GM10847 (cell line): Measurements from ENCODE around the gene PKIB.

Experiments
- POLR2A ChIP-seq: IDR thresholded peaks from 2 replicates; pipeline ENCODE4 v1.6.1; 2011; ENCODE audit not compliant: insufficient read length; ENCODE audit errors: extremely low read depth

The PKIB gene

DNA sequence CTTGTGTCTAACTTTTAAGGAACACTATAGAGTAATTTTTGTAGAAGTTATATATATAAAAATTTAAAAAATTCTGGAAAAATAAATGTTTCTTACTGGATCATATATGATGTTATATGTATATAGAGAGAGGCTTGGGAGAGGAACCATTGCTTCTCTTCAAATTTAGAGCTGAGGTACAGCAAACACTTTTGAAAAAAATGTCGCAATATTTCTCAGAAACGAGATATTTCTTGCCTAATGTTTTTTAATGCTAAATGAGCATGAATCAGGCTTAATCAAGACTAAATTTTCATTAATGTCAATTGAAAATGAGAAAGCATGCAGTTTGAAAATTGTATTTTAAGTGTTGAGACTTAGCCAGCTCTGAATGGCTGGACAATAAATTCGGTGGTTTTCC, 2.6 kb downstream of the PKIB start:
- no peak for TF ChIP-seq POLR2A

DNA sequence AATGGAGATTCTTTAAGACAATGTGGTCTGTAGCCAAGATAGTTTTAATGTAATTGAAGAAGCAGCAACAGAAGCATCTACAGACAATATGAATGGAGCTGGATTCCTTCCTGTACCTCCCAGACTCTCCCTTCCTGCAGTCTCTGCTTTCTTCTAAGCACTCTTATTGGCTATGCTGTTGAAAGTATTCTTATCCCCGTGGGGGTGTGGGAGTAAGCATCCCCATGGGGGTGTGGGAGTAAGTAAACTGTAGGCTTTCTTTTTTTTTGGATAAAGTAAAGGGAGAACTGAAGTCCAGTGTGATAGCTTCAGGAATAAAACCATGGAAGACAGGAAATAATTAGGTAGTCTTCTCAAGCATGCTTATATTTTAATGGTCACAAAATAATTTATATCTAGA, 4.1 kb downstream of the PKIB start:
- no peak for TF ChIP-seq POLR2A

DNA sequence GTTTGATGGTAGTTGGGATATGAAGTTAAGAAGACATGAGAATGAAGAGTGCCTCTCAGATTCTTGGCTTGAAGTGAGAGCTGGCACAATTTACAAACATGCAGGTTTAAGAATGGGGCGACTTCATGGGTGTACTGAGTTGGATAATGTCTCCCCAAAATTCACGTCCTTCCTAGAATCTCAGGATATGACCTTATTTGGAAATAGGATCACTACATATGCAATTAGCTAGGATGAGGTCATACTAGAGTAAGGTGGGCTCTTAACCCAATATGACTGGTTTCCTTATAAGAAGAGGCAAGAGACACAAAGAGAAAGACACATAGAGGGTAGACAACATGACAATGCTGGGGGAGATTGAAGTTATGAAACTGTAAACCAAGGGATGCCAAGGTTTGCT, 5.2 kb downstream of the PKIB start:
- TF ChIP-seq POLR2A = no peak

DNA sequence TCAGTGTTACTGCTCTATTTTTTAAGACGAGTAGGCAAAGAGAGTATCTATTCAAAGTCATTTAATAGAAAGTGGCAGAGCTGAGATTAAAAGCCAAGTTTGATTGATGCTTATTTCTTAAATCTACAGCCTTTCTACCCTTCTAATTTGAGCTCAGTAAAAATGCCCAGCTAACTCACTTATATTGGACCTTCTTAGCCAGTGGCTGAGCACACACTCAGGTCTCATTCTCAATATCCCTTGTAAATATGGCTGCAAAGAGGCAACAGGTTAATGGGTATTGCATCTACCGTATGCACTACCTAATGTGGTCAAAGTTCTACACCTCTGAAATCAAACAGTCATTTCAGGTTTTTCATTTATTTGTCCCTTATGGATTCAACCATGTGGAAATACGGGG, 6.7 kb downstream of the PKIB start:
- no peak for TF ChIP-seq POLR2A

DNA sequence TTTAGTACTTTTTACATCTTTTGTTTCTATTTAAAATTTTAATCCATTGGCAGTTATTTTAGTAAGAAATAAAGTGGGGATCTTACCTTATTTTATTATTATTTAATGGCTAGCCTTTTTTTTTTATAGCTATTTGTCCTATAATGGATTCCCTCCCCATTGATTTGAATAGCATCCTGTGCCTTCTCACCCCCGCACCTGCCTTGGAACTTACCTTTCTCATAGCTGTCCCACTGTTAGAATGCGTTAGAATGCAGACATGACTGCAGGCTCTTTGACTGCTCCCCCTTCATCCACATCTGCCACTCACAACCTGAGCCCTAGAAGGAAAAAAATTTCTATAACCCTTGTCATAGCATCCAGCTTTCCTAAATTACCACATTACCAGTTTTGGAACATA, 9.1 kb downstream of the PKIB start:
- no peak for TF ChIP-seq POLR2A

DNA sequence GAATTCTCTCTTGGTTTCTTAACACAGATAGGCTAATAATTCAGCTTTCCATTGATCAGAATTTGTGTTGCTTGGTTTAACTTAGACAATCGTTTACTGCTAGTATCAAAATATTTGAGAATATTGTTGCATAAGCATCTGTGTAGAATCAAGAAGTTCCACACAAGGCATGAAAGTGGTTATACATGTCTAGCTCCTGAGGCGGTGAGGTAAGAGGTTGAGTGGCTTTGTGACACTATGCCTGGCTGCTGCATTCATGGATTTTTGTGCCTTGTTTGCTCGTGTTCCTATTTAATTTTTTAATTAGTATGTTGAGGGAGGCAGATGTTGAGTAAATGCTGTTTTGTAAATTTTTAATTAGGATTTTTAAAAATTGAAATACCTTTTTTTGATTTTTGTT, 10.2 kb downstream of the PKIB start:
- no peak for TF ChIP-seq POLR2A

DNA sequence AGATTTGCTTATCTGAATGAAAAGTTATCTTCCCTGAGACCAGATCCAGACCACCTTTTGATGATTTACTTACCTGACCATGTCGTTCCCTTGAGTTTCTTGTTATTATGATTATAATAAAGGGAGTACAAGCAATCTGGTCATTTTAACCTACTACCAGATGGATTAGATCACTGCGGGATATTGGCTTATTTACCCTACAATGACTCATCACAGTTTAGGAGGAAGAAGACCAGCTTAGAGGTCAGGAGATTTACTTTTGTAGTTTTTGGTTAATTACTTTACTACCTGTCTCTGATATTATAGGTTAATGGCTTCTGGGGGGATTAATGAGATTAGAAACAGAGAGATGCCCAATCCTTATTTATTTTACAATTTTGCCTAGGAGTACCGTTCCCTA, 10.7 kb downstream of the PKIB start:
- no peak for TF ChIP-seq POLR2A

DNA sequence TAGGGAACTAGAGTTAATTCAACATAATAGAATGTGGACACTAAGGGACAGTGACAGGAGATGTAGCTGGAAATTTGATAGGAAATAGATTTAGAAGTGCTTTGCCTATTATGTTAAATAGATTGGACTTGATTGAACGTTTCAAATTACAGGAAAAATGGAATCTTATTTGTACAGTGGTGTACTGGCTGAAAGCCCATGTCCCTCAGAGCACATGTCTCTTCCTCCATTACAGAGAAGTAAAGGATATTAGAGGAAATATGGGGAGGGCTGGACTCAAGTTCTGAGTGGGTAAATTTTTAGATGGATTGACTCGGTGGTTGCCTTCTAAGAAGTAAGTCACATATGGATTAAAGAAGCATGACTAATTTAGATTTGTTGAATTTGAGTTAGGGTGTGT, 11.4 kb downstream of the PKIB start:
- no peak for TF ChIP-seq POLR2A

DNA sequence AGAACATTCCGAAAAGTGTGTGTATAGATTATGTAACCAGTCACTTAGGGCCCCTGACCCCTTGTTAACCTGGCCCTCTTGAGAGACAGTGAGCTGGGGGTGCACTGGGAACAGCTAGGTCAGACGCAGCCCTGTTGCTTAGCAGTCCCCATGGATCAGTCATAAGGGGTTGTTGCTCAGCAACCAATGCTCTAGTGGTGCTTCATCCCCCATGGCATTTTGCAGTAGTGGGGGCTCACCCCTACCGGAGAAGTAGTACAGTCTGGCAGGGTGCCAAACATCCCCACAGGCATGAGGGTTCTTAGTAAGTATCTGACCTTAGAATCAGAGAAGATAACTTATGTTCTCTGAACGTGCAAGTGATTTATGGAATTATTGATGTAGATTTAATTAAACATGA, 12.3 kb downstream of the PKIB start:
- no peak for TF ChIP-seq POLR2A

DNA sequence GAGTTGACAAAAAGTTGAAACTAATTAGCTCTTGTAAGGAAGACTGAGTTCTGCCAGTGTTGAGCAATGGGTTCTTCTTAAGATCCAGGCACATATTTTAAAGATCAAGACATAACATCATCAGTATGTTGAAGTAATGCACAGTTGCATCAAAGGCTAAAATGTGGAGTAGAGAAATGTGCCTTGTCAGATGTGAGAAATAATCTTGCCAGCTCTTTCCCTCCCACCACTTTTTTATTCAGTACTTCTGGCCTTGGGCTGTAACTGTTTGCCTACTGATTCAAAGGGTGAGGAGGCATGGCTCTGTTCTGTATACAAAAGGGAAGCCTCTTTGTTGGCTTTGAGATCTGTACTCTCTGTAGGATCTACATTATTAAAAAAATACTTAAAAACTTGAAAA, 13.1 kb downstream of the PKIB start:
- TF ChIP-seq POLR2A = no peak

DNA sequence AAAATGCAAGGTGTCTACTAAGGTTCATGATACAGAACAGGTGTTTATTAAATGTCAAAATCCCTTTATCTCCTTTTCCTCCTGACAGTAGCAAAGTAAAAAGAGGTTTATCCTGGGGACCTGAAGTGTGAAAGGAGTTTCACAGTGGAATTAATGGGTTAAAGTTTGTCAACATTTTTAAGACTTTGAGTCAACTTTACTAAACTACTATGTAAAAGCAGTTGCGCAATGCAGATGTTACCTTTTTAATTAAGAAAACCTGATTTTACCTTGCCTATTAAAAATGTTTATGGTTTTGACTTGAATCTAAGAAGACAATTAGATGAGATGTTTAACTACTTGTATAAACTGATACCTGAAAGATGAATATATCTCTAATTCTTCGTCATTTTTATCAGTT, 14.6 kb downstream of the PKIB start:
- no peak for TF ChIP-seq POLR2A

DNA sequence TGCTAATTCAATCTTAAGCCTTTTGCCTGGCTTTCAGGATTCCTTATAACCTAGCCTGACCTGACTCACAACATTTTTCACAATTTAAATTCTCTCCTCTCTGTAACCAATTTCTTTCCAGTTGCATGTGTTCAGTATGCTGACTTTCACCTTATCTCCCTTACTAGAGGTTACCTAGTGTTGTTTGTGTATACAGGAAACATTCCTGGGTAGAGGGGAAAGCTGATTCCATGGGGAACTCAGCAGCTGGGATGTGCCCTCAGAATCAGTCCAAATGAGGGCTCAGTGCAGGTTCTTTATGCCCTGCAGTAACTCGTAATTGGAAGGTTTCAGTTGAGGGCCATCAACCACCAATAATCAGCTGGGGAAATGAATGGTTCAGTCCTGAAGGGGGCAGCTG, 18.5 kb downstream of the PKIB start:
- no peak for TF ChIP-seq POLR2A

DNA sequence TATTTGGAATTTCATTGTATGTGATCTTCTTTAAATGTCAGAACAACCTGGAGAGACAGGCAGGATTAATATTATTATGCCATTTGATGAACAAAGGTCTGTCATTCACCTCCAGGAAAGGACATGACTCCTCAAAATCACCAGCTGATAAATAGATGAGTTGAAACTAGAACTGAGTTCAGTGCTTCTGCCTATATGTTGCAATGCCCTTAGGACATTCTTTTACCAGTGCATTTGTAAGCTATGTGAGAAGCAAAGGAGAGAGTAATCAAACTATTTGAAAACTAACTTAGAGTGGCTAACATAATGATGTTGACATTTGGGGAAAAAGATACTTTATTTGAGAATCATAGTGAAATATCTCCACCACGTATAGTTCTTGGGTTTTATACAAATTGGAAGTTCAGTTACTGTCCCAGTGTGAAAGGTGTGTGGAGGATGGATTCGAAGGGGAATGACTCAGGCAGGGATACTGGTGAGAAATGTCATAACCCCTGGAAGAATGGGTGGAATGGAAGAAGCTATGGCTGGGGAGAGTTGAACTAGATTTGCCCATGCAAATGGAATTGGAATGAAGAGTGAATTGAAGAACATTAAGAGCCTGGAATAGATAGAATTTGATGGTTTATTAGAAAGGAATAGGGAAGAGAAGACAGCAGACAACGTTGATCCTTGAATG, 21.5 kb downstream of the PKIB start:
- no peak for TF ChIP-seq POLR2A

DNA sequence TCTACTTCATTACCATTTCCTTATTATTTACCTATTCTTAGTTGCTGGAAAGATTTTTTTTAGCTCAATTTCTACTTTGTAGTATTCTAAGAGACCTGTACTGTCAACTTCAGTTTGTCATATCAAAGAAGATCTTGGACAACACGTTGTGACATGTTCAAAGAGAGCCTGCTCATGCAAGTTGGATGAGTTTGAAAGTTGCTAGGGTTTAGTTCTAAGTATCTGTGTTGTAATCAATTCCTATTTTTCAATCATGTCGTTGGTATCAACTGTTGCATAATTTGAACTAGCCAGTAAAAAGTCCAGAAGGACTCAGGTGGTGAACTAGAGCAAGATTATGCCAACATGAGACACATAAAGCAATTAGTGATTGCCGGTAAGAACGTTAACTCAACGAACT, 30.2 kb downstream of the PKIB start:
- no peak for TF ChIP-seq POLR2A

DNA sequence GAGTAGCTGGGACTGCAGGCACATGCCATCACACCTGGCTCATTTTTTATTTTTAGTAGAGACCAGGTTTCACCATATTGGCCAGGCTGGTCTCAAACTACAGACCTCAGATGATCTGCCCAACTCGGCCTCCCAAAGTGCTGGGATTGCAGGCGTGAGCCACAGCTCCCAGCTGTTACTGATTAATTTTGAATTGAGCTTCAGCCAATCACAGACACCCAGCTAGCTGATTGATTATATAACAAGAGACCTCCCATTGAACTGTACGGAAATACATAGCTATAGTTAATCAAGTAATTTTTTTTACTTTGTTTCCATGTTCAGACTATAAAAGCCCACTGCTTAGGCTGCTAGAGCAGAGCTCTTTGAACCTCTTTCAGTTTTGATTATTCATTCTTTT, 31.6 kb downstream of the PKIB start:
- TF ChIP-seq POLR2A = no peak

DNA sequence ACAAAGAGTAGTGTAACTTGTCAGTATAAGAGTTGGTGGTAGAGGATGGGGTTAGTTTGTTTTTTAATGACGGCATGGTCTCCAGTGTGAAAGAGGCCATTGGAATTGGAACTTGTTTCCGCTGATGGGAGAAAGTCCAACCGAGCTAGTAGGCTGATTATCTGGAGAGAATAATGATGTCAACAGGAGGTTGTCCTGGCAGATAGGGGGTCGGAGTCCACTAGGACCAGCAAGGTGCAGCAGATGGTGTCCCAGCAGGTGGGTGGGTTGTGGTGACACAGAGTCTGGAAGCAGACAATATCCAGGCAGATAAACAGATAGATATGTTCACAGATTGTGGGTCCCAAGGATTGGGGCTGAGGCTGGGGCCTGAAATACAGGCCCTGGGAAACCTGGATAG, 35.1 kb downstream of the PKIB start:
- TF ChIP-seq POLR2A = no peak

DNA sequence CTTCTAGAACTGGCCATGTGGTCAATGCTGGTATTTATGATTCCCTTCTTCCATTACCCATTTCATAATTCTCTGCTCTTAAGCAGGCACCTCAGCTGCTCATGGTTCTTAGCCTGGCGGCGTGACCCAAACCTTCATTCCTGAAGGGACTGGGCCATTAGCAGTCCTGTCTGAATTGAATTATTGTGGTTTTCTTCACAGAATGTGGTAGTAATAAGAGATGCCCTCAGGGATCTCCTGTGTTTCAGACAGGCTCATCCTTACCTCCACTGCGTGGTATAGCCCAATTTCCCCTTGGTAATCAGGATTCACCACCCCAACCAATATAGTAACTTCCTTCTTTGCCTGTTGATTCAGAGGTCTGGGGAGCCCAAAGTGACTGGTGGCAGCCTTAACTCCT, 37.6 kb downstream of the PKIB start:
- TF ChIP-seq POLR2A = no peak

DNA sequence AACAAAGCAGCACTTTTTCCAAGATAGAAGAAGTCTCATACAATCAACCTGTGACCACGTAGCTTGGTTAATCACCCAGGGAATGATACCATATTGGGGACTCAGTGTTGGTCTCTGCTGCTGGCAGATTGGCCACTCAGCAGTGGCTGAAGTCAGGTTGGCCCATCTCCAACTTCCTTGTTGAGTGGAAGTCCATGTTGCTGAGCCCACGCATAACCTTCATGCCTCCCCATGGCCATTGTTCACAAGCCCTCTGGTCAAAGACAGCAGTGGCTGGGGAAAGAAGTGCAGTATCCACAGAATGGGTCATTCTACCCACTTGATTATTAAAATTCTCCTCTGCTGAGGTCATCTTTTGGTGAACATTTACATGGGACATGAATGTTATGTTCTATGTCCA, 38.5 kb downstream of the PKIB start:
- TF ChIP-seq POLR2A = no peak
